ENCODE measurements around the gene KRTAP12-1. TPM values are rescaled to one million over a fixed set of nuclear protein-coding genes. Genes with fewer than 3 reads are reported as not detected.

The KRTAP12-1 gene
- total RNA-seq, 1 donor from 2014 or later = not detected

DNA sequence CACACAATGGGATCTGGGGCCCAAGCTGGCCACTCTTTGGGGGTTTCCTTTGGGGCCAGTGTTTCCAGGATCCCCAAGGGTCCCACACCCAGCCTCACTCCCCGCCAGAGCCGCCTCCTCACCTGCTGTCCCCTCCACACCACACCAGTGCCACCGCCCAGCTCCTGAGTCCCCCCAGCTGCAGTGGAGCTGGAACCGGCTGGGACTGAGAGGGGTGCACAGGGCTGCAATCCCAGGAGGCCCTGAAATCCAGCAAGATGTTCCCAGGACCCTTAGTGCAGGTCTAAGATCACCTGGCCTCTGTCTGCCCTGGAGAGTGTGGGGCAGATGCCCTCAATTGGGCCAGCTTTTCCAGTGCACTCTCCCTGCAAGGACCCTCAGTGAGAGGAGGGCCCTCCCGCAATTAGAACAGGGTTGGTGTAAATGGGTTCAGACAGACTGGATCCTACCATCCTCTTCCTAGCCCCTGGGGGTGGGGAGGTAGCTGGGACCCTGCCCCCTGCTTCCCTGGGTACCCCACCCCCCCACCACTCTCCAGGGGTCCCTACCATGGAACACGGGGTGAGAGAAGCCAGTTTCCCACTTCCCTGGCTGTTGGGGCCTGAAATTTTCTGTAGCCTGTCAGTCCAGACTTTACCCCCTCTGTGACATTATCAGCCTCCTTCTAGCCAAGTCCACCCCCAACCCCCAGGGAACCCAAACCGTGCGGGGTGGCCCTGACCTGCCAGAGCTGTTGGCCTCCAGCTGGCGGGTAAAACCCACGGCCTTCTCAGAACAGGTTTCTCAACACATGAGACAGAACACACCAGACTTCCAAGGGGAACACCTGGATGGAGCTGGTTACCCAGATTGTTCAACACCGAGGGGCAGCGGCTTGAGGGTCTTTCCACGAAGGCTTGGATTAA is 22.0 kb upstream of the KRTAP12-1 start:
- peaks cover 3% of the 10 kb centered on the region for H3K4me1 Mint-ChIP-seq
- H3K27ac Mint-ChIP-seq = no peak overlapping the region
- no peaks in the 10 kb centered on the region for H3K36me3 Mint-ChIP-seq
- H3K27me3 Mint-ChIP-seq (ENCODE audit: low read depth) = peaks cover 93% of the 10 kb centered on the region
- TF ChIP-seq, protein P1, sequence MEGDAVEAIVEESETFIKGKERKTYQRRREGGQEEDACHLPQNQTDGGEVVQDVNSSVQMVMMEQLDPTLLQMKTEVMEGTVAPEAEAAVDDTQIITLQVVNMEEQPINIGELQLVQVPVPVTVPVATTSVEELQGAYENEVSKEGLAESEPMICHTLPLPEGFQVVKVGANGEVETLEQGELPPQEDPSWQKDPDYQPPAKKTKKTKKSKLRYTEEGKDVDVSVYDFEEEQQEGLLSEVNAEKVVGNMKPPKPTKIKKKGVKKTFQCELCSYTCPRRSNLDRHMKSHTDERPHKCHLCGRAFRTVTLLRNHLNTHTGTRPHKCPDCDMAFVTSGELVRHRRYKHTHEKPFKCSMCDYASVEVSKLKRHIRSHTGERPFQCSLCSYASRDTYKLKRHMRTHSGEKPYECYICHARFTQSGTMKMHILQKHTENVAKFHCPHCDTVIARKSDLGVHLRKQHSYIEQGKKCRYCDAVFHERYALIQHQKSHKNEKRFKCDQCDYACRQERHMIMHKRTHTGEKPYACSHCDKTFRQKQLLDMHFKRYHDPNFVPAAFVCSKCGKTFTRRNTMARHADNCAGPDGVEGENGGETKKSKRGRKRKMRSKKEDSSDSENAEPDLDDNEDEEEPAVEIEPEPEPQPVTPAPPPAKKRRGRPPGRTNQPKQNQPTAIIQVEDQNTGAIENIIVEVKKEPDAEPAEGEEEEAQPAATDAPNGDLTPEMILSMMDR (IDR thresholded peaks at IDR 0.05; ENCODE audit: unreplicated experiment) = no peak
- DNase-seq (ENCODE audit: low spot score in 2 of 2, unreplicated experiment in 2 of 2) = peak in 1 of 2 experiments; percentile 31
- no peaks in the 10 kb centered on the region for H3K9me3 Mint-ChIP-seq
- H3K4me3 Mint-ChIP-seq = no peak overlapping the region

DNA sequence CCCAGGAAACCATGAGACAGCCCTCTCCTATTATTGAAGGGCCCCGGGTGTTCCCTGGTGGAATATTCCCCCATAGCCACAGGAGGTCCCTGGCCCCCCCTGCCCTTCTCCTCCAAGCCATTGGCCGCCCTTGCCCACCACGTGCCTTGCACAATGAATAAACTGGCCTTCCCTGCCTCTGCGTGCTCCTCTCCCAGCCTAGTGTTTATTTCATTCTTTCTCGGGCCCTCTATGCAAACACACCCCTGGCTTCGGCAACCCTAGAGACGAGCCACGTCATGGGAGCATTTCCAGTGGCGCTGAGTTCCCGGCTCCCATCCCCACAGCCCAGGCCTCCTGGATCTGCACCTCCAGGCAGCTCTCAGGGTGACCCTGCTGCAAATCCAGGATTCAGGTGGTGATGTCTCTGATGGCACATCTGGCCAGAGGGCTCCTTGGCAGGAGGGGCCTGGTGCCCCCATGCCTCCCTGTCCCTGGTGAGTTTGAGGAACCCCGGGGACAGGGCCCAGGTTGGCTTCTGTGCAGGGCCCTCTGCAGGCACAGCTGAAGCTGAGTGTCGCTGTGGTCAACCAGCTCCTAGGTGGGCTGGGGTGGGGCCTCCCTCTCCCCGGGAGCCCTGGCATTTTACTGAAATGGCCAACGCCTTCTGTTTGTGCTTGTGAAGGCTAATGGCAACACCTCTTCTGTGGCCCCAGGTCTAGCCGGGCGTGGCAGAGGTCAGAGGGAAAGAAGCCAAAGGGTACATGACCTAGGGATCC is 21.2 kb upstream of the KRTAP12-1 start:
- peaks cover 93% of the 10 kb centered on the region for H3K27me3 Mint-ChIP-seq (ENCODE audit: low read depth)
- peaks cover 4% of the 10 kb centered on the region for H3K4me1 Mint-ChIP-seq
- no peaks in the 10 kb centered on the region for H3K36me3 Mint-ChIP-seq
- H3K27ac Mint-ChIP-seq = no peak overlapping the region
- no peak overlapping the region for H3K4me3 Mint-ChIP-seq
- DNase-seq (ENCODE audit: low spot score in 2 of 2, unreplicated experiment in 2 of 2) = peak in 1 of 2 experiments; percentile 34
- H3K9me3 Mint-ChIP-seq = no peaks in the 10 kb centered on the region
- TF ChIP-seq, protein P1 (IDR thresholded peaks at IDR 0.05; ENCODE audit: unreplicated experiment) = no peak

DNA sequence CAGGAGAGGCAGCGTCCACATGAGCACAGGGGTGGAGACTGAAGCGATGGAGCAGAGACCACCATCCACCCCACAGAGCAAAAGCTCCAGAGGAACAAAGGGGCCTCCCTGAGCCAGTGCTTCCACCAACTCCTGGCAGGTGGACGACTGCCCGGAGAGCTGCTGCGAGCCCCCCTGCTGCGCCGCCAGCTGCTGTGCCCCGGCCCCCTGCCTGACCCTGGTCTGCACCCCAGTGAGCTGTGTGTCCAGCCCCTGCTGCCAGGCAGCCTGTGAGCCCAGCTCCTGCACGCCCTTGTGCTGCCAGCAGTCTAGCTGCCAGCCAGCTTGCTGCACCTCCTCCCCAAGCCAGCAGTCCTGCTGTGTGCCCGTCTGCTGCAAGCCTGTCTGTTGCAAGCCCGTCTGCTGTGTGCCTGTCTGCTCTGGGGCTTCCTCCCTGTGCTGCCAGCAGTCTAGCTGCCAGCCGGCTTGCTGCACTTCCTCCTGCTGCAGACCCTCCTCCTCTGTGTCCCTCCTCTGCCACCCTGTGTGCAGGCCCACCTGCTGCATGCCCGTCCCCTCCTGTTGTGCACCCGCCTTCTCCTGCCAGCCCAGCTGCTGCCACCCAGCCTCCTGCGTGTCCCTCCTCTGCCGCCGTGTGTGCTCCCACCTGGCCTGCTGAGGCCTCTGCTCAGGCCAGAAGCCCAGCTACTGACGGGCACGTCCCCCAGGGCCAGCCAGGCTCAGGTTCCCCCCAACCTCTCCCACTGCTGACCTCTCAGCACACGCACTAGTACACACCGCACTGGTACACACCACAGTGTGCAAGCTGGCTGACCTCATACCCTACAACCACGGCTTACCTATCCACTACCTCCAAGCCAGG is 20.4 kb upstream of the KRTAP12-1 start:
- peak in 1 of 2 experiments; percentile 35 for DNase-seq (ENCODE audit: low spot score in 2 of 2, unreplicated experiment in 2 of 2)
- TF ChIP-seq, protein P1 (IDR thresholded peaks at IDR 0.05; ENCODE audit: unreplicated experiment) = no peak
- Mint-ChIP-seq H3K4me3 (no peak overlapping the region), H3K36me3 (no peaks in the 10 kb centered on the region), H3K27me3 (ENCODE audit: low read depth) (peaks cover 93% of the 10 kb centered on the region), H3K4me1 (peaks cover 12% of the 10 kb centered on the region), H3K9me3 (no peaks in the 10 kb centered on the region), H3K27ac (no peak overlapping the region)

DNA sequence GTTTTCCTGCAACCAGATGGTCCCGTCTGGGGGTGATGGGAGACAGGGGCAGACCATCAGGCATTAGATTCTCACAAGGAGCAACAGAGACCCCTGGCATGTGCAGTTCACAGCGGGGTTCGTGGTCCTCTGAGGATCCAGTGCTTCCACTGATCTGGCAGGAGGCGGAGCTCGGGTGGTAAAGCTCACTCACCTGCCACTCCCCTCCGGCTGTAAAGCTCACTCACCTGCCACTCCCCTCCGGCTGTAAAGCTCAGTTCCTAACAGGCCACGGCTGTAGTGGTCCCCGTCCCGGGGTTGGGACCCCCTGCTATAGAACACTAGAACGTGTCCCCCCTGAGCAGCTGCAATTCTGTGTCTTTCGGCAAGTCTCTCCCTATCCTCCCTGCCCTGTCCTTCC is 19.6 kb upstream of the KRTAP12-1 start:
- peak in 1 of 2 experiments; percentile 36 for DNase-seq (ENCODE audit: low spot score in 2 of 2, unreplicated experiment in 2 of 2)

More for the DNA sequence above, 19.6 kb upstream of the KRTAP12-1 start:
- Mint-ChIP-seq H3K27ac (no peak overlapping the region), H3K4me1 (peaks cover 14% of the 10 kb centered on the region), H3K4me3 (no peak overlapping the region), H3K27me3 (ENCODE audit: low read depth) (peaks cover 91% of the 10 kb centered on the region), H3K9me3 (no peaks in the 10 kb centered on the region), H3K36me3 (no peaks in the 10 kb centered on the region)
- TF ChIP-seq, protein P1 (IDR thresholded peaks at IDR 0.05; ENCODE audit: unreplicated experiment) = no peak

All from mesothelial cell of epicardium (in vitro differentiated cells).